Activated CD4-positive, alpha-beta T cell treated with anti-CD3 and anti-CD28 coated beads, Interleukin-2, amount 50 U/mL, for 1 hour (primary cell): ENCODE results near the gene EPS8L3.
"Not testable (repeated sequence)": the region's sequence is repeated elsewhere in the genome, so short reads cannot be mapped to it uniquely, and the experiment has no call there.

Experiments
- DNase-seq: peaks from one replicate; pipeline ENCODE4 v3.0.0-alpha.2; 2020

EPS8L3 gene

DNA sequence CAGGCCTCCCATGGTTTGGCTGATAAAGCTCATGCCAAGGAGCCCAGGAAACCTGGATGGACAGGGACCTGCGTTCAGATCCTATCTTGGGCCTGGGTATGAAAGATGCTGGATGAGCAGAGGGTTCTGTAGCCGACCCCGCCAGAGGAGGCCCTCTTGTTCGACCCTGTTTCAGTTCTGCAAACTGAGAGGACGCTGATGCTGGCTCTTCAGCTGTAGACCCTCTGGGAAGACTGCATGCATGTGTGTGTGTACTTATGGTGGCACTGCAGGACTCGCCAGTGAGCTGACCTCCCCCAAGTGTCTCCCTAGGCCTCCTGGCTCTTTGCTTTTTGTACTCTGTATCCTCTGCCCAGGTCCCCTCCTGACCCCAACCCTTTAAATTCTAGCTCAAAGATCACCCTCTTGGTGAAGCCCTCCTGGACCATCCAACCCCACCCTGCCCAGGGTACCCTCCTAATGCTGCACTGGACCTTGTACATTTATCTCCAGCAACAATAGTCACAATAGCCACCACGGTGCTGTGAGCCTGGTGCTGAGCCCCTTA is 1.6 kb downstream of the EPS8L3 start:
- no peak for DNase-seq

DNA sequence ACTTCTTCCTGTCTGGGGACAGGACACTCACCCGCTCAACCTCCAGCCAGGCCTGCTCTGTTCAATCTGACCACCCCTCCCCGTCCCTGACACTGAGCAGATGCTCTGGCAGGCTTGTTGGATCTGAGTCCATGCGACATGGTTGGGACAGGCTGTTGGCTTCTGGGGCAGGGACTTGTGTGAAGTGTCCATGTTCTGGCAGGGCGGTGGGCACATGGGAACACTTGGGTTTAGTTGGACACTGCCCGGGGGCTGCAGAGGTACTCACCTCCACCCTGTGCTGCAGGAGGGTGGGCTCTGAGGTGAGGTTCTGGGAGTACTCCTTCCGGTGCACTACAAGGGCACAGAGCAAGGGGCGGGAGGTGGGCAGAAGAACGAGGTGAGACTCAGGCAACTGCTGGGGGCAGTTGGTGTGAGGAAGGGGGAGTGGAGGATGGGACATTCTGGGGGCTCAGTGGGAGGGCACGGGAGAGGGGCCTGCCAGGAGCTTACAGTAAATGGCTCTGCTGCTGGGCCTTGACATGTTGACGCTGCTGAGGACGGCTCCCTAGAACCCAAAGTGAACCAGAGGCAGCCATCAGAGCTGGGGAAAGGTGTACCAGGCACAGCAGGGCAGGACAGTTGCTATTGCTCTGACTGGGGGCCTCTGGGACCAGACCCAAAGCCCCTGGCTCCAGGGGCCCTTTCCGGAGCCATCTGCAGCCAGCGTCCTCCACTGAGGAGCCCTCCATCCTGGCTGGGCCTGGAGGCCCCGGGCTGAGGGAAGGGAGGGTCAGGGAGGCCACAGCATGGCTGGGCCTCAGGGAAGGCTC is 2.3 kb downstream of the EPS8L3 start:
- DNase-seq = no peak

DNA sequence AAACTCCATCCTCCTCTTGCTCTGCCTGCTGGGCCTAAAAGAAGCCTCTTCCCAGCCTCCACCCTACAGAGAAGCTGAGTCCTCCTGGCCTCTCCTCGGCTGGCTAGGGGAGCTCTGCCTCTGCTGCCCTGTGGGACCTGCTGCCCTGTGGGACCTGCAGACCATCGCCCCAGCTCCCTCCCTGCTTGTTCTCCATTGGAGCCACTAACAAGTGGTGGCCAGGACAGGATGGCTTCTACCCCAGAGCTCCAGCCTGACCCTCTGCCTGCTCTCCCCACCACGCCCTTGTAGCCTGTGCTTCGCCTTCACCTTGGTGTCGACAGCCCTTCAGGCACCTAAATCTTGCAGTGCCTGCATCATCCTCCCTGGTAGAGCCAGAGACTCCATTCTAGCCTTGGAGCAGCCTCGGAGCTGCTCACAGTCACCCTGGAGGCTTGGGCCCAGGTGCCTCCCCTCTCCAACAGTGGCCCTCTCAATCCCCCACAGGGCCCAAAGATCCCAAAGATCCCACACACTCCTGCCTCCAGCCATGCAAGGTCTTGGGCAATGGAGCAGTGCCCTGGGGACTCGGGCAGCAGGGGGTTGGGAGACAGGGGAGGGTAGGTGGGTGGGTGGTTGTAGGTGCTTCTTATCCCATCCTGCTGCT is 3.0 kb downstream of the EPS8L3 start:
- DNase-seq = no peak

DNA sequence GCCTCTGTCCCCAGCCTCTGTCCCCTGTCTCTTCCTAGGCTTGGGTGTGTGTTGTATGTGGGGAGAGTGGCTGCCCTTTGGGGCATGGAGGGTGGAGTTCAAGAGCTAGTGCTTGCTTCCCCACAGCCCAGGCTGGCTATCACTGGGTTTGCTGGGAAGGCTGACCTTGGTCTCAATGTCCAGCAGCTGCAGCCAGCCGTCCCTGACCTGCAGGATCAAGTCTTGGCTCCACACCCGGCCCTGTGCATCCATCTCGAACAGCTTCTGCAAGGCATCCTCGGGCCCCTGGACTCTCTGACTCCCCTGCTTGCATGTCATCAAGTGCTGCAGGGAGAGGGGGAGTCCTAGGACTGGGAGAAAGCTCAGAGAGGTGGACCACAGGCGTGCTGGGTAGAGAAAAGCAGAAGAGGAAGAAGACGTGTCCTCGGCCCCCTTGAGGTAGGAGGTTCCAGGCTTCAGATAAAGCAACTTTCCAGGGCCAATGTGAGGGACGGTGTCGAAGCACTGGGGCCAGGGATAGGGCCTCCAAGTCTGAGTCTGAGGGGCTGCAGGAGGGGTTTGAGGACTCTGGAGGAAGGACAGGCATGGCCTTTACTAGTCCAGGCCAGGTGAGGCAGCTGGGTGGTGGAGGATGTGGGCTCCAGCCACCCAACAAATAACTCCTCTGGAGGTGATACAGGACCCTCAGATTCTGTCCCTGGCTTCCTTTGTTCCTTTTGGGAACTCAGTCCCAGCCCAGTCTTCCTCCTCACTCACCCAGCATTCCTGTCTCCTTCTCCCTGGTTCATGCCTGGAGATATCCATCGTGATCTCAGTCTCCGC is 4.0 kb downstream of the EPS8L3 start:
- DNase-seq = no peak

DNA sequence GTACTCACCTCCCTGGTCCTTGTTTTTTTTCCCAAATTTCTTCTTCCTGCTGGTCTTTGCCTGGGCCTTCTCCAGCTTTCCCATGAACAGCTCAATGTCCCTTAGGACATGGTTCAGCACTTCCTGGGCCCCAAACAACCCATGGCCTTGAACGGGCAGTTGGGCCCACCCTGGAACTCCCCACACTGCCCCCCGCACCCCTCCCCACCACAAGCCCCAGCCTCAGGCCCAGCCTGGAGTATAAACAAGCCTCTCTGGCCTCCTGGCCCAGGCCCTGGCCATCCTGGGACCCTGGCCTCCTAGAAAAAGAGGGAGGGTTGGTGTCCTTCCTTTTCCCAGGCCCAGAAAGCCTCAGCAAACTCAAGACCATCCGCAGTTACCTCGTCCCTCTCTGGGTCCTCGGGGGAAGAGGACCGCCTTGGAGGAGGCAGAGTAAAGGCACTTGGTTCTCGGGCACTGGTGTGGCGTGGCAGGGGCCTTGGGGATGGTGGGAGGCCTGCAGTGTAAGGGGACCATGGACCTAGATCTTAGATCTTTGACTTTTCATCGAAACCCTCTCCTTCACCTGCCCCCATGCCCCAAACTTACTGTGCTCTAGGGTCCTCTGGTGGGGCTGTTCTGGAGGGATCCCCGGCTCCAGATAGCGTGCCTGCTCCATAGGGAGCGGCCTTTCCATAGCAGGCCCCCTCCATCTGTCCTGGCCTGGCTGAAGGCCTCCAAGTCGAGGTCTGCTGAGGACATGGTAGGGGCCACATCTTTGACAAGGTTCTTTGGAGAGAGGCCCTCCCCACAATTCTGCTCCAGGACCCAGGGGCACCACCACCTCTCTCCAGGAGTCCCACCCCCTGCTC is 5.6 kb downstream of the EPS8L3 start:
- DNase-seq = no peak

DNA sequence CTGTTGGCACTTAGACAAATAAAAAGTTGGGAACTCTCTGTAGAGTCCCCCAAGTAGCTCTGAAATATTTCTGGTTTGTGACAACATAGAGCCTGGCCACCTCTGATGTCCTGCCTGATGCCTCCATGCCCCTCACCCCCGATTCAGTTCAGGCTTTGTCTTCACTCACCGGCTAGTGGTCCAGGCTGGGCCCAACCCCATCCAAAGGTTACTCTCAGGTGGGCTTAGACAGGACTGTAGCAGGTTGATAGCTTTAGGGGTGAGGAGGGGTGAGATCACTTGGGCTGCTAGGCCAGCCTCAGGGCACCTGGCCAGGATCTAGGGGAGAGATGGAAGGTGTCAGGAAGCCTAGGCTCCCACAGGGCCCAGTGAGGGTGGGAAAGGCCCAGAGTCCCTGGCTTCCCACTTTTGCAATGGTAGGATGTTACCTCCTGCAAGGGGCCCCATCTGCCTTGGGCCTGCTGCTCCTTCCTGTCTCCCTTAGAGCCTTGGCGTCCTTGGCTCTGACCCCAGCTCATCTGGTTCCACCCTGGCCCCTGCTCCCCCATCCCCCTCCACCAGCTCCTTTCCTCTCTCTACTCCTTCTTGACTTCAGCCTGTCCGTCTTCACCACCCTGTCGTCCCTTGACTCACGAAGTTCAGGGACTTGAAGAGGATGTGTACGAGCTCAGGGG is 6.7 kb downstream of the EPS8L3 start:
- DNase-seq = no peak

DNA sequence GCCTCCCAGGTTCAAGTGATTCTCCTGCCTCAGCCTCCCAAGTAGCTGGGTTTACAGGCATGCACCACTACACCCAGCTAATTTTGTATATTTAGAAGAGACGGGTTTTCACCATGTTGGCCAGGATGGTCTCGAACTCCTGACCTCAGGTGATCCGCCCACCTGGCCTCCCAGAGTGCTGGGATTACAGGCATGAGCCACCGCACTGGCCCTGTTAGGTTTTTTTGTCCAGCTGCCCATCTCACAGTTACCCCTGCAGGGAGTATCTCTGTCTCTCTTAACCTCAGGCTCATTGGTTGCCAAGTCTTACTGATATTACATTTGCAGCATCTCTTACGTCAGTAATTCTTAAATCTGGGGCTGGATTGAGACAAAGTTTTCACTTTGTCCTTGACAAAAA is 7.4 kb downstream of the EPS8L3 start:
- not testable (repeated sequence) for DNase-seq

DNA sequence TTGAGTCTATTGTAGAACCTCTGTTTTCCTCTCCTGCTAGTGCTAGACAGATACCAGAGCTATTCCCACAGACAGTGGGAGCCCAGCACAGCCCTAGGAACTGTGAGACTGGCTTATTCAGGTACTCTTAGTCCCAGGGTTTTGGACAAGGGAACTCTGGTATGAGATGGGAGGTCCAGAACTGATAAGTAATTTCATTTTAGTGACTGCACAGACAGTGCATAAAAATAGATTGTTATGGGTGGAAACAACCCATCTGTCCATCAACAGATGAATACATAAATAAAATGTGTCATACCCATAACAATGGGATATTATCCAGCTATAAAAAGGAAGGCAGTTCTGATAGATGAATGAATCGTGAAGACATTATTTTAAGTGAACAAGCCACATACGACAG is 9.0 kb downstream of the EPS8L3 start:
- DNase-seq = no peak

DNA sequence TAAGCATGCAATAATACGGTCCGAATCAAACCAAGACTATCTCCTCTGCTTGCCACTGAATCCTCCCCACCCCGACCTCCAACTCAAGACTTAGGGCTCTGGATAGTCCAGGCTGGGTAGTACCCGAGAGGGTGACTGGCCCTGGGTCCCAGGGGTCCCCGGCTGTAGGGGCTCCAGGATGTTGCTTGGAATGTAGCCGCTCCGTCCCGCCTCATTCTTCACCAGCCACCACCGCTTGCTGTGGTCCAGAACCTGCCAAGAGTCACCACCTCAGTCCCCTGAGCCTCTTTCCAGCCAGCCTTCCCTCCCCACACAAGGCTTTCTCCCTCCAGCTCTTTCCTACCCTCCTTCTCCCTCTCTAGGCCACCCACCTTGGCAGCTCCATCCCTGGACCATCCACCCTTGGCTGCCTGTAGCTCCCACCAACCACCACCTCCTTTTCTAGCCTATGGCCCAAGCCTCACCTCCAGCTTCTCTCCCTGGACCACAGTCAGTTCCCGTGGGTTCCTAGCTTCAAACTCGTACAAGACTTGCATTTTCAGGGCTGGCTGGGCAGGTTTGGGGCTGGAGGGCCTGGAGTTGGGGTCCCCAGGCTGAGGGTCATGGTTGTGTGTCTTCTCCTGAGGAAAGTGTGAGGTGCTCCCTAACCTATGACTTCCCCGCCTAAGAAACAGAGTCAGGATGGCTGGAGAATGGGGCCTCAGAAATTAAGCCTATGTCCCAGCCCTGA is 12.0 kb downstream of the EPS8L3 start:
- no peak for DNase-seq

DNA sequence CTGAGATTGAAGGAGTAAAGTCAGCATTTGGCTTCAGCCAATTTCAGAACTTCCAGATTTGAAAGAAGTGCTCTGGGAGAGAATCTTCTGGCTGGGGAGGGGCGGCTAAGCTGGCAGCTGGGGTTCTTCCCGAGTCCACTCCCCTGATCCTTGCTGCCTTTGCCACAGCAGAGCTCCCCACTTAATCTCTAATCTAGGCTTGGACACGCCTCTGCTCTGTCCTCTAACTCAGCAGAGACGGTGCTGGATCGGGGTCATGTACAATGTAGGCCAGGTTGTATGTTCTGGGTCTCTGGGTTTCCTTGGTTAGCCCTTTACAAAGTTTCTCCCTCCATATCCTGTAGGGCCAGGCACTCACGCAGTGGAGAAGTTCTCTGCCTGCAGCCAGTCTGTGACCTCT is 12.8 kb downstream of the EPS8L3 start:
- no peak for DNase-seq

DNA sequence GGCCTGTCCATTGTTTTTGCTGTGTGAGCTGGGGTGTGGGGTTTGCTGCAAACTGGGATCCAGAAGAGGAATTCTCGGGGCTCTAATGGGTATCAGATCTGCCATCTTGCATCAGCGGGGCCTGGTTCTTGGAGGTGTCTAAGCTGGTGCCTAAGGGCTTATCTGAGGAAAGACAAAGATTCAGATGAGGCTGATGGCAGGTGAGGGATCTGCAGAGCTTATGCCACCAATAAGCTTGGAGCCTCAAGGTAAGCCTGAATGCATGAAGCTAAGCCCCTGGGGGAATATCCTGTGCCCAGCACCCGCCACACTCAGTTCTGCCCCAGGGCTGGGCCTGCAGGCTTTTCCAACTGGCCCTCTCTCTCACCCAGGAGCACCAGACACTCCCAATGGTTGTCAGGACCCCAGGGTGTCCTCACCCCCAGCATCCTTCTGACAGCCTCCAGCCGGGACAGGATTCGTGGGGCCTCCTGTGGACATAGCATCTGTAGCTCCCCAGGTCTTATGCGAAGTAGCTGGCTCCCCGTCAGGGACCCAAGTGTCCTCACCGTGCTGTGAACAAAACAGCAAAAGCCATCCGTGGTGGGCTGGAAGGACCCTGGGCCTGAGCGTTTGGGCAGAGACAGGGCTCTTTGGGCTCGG is 13.4 kb downstream of the EPS8L3 start:
- DNase-seq = no peak

DNA sequence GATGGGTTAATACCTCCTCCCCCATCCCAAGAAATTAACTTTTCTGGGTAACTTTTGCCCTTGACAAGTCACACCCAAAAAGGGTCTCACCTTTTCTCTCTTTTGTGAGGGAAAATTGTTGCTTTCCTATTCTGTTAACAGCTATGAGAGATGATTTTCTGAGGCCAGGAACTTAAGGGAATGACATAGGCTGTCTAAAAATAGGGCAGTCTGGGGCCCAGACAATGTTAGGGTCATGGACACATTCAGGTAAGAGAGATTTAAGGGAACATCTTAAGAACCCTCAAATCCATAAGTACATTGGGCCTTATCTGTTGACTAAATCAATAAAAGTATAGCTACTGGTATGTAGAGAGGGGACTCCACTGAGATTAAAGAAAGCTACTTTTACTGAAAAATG is 14.5 kb downstream of the EPS8L3 start:
- no peak for DNase-seq

DNA sequence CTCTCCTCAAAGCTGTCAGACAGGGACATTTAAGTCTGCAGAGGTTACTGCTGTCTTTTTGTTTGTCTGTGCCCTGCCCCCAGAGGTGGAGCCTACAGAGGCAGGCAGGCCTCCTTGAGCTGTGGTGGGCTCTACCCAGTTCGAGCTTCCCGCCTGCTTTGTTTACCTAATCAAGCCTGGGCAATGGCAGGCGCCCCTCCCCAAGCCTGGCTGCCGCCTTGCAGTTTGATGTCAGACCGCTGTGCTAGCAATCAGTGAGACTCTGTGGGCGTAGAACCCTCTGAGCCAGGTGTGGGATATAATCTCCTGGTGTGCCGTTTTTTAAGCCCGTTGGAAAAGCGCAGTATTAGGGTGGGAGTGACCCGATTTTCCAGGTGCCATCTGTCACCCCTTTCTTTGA is 15.4 kb downstream of the EPS8L3 start:
- DNase-seq = not testable (repeated sequence)

DNA sequence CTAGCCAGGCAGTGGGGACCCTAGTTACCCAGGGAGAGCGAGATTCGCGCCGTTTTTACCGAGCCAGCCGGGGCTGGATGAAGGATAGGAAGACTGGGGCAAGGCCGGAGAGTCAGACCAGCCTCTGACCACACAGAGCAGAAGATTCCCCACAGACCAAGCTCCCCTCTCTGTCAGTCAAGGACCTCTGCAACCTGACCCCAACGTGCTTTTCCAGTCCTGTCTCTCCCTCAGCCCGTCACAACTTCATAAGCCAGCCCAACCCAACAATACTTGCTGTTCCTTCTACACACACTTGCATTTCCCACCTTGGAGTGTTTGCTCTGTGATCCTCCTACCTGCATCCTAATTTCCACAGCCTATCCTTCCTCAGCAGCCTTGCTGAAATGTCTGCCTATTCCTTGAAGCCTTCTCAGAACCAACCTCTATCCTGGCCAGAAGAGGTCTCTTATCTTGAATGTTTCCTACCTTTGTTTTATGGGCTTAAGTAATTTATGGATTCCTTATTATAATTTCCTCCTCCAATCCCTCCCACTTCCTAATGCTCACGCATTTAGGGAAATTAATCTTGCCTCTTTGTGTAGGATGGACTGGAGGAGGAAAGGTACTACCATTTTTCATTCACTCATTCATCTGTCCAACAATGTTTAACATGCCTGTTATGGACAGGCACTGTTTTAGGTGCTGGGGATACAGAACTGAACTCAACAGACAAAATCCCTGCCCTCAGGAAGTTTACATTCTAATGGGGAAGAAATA is 22.9 kb downstream of the EPS8L3 start, which contains the start of gene GSTM3:
TSS of gene GSTM3 (minus strand) at position 424 of the 759 bp plus-strand sequence. CDS start 751 bp downstream, outside the sequence.
- DNase-seq = no peak

DNA sequence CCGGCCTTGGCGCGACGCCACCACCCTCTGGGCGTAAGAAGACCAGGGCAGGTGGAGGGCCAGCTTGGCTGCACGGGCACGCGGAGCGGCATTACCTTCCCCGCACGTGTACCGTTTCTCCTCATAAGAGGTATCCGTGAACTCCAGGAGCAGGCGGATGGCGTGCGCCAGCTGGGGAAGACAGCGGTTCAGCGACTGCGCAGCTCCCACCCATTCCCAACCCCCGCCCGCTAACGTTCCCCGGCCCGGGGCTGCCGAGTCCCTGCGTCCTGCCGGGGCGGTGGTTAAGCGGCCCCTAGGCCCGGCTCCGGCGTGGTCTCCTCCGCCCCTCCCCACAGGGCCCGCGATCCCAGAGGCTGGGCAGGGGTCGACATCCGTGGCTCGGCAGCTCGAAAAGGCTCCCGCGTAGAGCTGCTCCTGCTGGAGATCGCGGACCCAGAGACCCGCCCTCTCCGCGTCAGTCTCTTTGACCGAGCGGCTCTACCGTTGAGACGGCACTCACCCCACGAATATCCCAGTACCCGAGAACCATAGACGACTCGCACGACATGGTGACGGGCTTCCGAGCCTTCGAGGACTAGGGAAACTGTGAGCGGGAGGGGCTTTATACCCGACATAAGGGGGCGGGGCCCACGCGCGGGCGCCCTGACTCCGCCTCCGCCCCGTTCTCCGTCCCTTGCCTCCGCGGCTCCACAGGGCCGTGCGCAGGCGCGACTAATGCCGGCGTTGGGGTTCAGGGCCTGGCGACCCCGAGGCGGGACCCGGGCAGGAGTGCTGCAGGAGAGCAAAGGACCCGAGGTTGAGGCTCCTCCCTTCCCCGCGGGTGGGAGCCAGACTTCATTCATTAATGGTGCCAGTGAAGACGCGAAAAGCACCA is 23.7 kb downstream of the EPS8L3 start:
- peak; percentile 82 for DNase-seq

DNA sequence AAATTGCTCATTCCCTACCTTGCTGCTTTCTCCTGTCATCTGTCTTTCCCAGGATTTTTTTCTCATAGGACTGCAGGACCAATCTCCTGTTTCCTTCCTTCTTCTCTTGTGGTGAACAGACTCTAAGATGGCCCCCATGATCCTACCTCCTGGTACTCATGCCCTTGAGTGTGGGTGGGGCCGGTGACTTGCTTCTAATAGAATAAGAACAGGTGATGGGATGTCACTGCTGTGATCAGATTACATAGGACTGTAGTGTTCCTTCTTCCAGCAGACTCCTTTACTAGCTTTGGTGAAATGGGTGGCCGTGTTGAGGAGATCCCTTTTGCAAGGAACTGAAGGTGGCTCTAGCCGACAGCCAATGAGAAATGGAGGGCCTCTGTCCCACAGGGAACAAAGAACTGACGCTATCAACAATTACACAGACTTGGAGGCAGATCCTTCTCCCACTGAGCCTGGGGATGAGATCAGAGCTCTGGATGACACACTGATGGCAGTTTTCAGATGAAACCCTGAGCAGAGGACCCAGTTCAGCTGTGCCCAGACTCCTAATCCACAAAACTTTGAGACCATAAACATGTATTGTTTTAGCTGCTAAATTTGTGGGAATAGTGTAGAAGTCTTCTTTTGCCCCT is 30.4 kb downstream of the EPS8L3 start:
- DNase-seq = no peak

DNA sequence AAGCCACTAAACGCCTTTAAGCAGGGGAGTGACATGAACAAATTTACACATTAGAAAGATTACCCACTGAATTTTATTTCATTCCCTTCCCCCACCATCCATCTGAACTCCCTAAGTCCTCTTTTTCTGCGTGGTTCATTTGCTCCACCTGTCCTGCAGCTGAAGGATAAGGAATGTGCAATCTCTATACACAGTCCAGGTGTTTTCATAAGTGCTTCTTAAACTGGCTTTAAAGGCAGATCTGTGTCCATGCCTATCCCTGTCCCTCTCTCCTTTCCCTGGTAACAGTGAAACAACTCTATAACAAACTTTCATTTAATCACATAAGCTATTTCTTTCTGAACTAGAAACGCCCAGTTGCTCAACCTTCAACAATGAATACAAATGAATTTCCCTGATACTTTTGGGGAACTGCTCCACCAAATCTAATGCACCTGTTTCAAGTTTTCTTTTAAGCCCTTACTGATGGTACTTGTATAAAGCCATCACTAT is 31.3 kb downstream of the EPS8L3 start:
- no peak for DNase-seq

DNA sequence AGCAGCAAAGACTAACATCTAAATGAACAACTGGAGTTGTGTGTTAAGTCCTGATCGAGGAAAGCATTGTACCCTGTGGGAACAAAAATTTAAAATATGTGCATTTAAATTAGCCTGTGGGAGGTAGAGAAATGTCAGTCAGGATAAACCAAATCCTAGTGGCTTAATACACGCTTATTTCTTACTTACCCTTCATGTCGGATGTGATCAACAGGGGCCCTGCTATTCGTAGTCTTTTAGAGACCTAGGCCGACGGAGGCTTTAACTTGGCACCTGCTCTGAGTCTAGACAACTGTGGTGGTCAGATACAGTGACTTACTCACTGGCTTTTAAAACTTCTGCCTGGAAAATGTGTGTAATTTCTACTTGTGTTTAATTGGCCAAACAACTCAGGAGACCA is 33.1 kb downstream of the EPS8L3 start:
- no peak for DNase-seq
